NCI-H1694 treated with DMSO at 0.1 percent for 48 hours (cell line): Measurements from ENCODE around the gene CCDC15.
"Not testable (repeated sequence)": the region's sequence is repeated elsewhere in the genome, so short reads cannot be mapped to it uniquely, and the experiment has no call there.

Experiments
- DNase-seq: peaks from one replicate; lab custom pipeline; 2025; lab: John Stamatoyannopoulos, UW

CCDC15 gene

GRCh38 chr11:125082040-125082439 lies 128.0 kb downstream of the CCDC15 start:
- no peak for DNase-seq

GRCh38 chr11:125082611-125083311 lies 128.8 kb downstream of the CCDC15 start:
- DNase-seq: no peak

GRCh38 chr11:125083312-125084056 lies 129.5 kb downstream of the CCDC15 start:
- DNase-seq: no peak

GRCh38 chr11:125084057-125084416 lies 130.0 kb downstream of the CCDC15 start:
- DNase-seq: no peak

- DNase-seq: no peak
Measured at GRCh38 chr11:125084761-125085231, 130.8 kb downstream of the CCDC15 start.

- DNase-seq: no peak
Measured at GRCh38 chr11:125085301-125086081, 131.5 kb downstream of the CCDC15 start.

- DNase-seq: no peak
Measured at GRCh38 chr11:125086633-125087296, 132.8 kb downstream of the CCDC15 start.

GRCh38 chr11:125088123-125088522 lies 134.1 kb downstream of the CCDC15 start:
- DNase-seq: no peak

GRCh38 chr11:125088576-125089455 lies 134.8 kb downstream of the CCDC15 start:
- DNase-seq: no peak

- DNase-seq: not testable (repeated sequence)
Measured at GRCh38 chr11:125089481-125089880, 135.5 kb downstream of the CCDC15 start.

GRCh38 chr11:125090151-125090550 lies 136.1 kb downstream of the CCDC15 start:
- not testable (repeated sequence) for DNase-seq

- no peak for DNase-seq
Measured at GRCh38 chr11:125090816-125091215, 136.8 kb downstream of the CCDC15 start.
